H1 (cell line): ENCODE data around the gene TEKT3. TPM values are rescaled to one million over a fixed set of nuclear protein-coding genes. Genes with fewer than 3 reads are reported as not detected.

ENCODE experiments used
- CTCF ChIA-PET: fragments of 300-600 bp; sonication (Branson Sonifier 250); formaldehyde crosslinking; loops from one replicate; lab custom pipeline; 2021; ENCODE audit not compliant: partially characterized antibody; lab: Charles Lee
- POLR2A ChIA-PET: fragments of 300-600 bp; sonication (Branson Sonifier 250); formaldehyde crosslinking; loops from one replicate; lab custom pipeline; 2021; ENCODE audit warnings: inconsistent platforms; ENCODE audit not compliant: partially characterized antibody; lab: Charles Lee
- DNase-seq, 2 experiments: peaks; one replicate each; pipeline versions ENCODE4 v3.0.0 to v3.0.0-alpha.2; 2010 to 2022; ENCODE audit warnings: low spot score in 2 of 2, low read depth in 1 of 2, mixed read lengths in 1 of 2
- FAIRE-seq: peaks from 2 replicates; lab custom pipeline; 2011; peaks lifted over from hg19 to GRCh38; lab: Jason Lieb, UNC
- H2AFZ ChIP-seq: 2 replicates; pipeline ENCODE4 v1.8.1; 2012; ENCODE audit warnings: low read length, inconsistent platforms
- H2AK5ac ChIP-seq: 2 replicates; pipeline ENCODE4 v1.6.1; 2013; ENCODE audit warnings: low read depth, low read length
- H2BK120ac ChIP-seq: replicated peaks from 2 replicates; pipeline ENCODE3; 2013; ENCODE audit warnings: low read depth, low read length, inconsistent platforms
- H2BK12ac ChIP-seq: 2 replicates; pipeline ENCODE4 v1.6.1; 2013; ENCODE audit warnings: low read depth, low read length
- H2BK15ac ChIP-seq: 2 replicates; pipeline ENCODE4 v1.6.1; 2013; ENCODE audit warnings: low read length
- H2BK20ac ChIP-seq: 2 replicates; pipeline ENCODE4 v1.6.1; 2013; ENCODE audit warnings: low read length
- H2BK5ac ChIP-seq: 2 replicates; pipeline ENCODE4 v1.6.1; 2013; ENCODE audit warnings: low read depth, low read length
- H3K14ac ChIP-seq: 2 replicates; pipeline ENCODE4 v1.6.1; 2013; ENCODE audit warnings: inconsistent platforms; ENCODE audit not compliant: insufficient read length
- H3K18ac ChIP-seq: 2 replicates; pipeline ENCODE4 v1.6.1; 2013; ENCODE audit warnings: low read length; ENCODE audit errors: extremely low read depth
- H3K23ac ChIP-seq: 2 replicates; pipeline ENCODE4 v1.6.1; 2013; ENCODE audit warnings: inconsistent platforms; ENCODE audit not compliant: insufficient read length
- H3K23me2 ChIP-seq: 2 replicates; pipeline ENCODE4 v1.6.1; 2013; ENCODE audit warnings: low read depth, low read length
- H3K27ac ChIP-seq: 2 replicates; pipeline ENCODE4 v1.6.1; 2011; ENCODE audit warnings: low read depth, low read length, inconsistent platforms
- H3K27me3 ChIP-seq, 4 experiments: replicated peaks in 1 of 4; 1 replicate in 1 of 4; 2 replicates in 3 of 4; pipeline versions ENCODE4 v1.6.1 to v1.8.1; 2011 to 2013; ENCODE audit warnings: low read length in 3 of 4, mild to moderate bottlenecking in 3 of 4, inconsistent platforms in 2 of 4, mixed read lengths in 2 of 4, moderate library complexity in 1 of 4; ENCODE audit not compliant: control insufficient read depth in 3 of 4, insufficient read depth in 3 of 4; ENCODE audit errors: extremely low read depth in 1 of 4
- H3K36me3 ChIP-seq, 4 experiments: 2 replicates each; pipeline versions ENCODE4 v1.6.1 to v1.8.1; 2011 to 2013; ENCODE audit warnings: mild to moderate bottlenecking in 4 of 4, low read length in 3 of 4, moderate library complexity in 2 of 4, control low read depth in 1 of 4, inconsistent platforms in 1 of 4; ENCODE audit not compliant: insufficient read depth in 4 of 4, control insufficient read depth in 2 of 4
- H3K4ac ChIP-seq: replicated peaks from 2 replicates; pipeline ENCODE3; 2013; ENCODE audit warnings: low read length, low read depth, mixed read lengths, inconsistent platforms; ENCODE audit not compliant: insufficient read length
- H3K4me1 ChIP-seq, 4 experiments: replicated peaks in 1 of 4; 1 replicate in 1 of 4; 2 replicates in 3 of 4; pipeline versions ENCODE4 v1.6.1 to v1.8.1; 2011 to 2013; ENCODE audit warnings: low read length in 3 of 4, inconsistent platforms in 2 of 4, mixed read lengths in 1 of 4; ENCODE audit not compliant: insufficient read depth in 4 of 4, control insufficient read depth in 3 of 4
- H3K4me2 ChIP-seq, 2 experiments: 2 replicates each; pipeline versions ENCODE4 v1.6.1 to v1.8.1; 2011 to 2013; ENCODE audit warnings: low read depth in 2 of 2, low read length in 2 of 2, control low read depth in 1 of 2, inconsistent platforms in 1 of 2, mild to moderate bottlenecking in 1 of 2; ENCODE audit not compliant: insufficient read depth in 1 of 2
- H3K4me3 ChIP-seq, 4 experiments: fragments of 200-600, 300-600 bp in 1 of 4; sonication (generic), shearing (Covaris generic), sonication (Bioruptor Twin) in 1 of 4; 2 replicates each; pipeline versions ENCODE4 v1.5.1 to v1.8.1; 2011 to 2016; ENCODE audit warnings: low read length in 4 of 4, low read depth in 3 of 4, control low read depth in 2 of 4, inconsistent platforms in 2 of 4, mild to moderate bottlenecking in 2 of 4, mixed read lengths in 1 of 4, moderate library complexity in 1 of 4; ENCODE audit not compliant: insufficient read depth in 2 of 4; ENCODE audit errors: extremely low read depth in 1 of 4
- H3K56ac ChIP-seq: replicated peaks from 2 replicates; pipeline ENCODE3; 2013; ENCODE audit warnings: low read depth, mild to moderate bottlenecking, mixed read lengths, low read length, inconsistent platforms; ENCODE audit not compliant: insufficient read length
- H3K79me1 ChIP-seq: 2 replicates; pipeline ENCODE4 v1.6.1; 2013; ENCODE audit warnings: low read depth, low read length, control low read depth
- H3K79me2 ChIP-seq, 2 experiments: 2 replicates each; pipeline versions ENCODE4 v1.6.1 to v1.8.1; 2012 to 2013; ENCODE audit warnings: low read length in 2 of 2, mild to moderate bottlenecking in 2 of 2, inconsistent platforms in 1 of 2; ENCODE audit not compliant: insufficient read depth in 2 of 2, control insufficient read depth in 1 of 2
- H3K9ac ChIP-seq, 4 experiments: replicated peaks in 1 of 4; 1 replicate in 1 of 4; 2 replicates in 3 of 4; pipeline versions ENCODE4 v1.6.1 to v1.8.1; 2011 to 2013; ENCODE audit warnings: low read depth in 3 of 4, low read length in 3 of 4, control low read depth in 2 of 4, mild to moderate bottlenecking in 2 of 4, moderate library complexity in 2 of 4, inconsistent platforms in 1 of 4; ENCODE audit errors: extremely low read depth in 1 of 4
- H3K9me3 ChIP-seq, 2 experiments: 2 replicates each; pipeline versions ENCODE4 v1.6.1 to v1.8.1; 2012 to 2013; ENCODE audit warnings: mild to moderate bottlenecking in 2 of 2, moderate library complexity in 2 of 2, control low read depth in 1 of 2, inconsistent platforms in 1 of 2, low read depth in 1 of 2, low read length in 1 of 2, mixed read lengths in 1 of 2; ENCODE audit not compliant: insufficient read depth in 2 of 2
- H4K20me1 ChIP-seq, 2 experiments: replicated peaks in 1 of 2; 2 replicates each; pipeline versions ENCODE3 to v1.8.1; 2011 to 2013; ENCODE audit warnings: inconsistent platforms in 2 of 2, low read length in 2 of 2, mild to moderate bottlenecking in 1 of 2; ENCODE audit not compliant: insufficient read depth in 2 of 2, control insufficient read depth in 1 of 2
- H4K5ac ChIP-seq: 2 replicates; pipeline ENCODE4 v1.6.1; 2013; ENCODE audit warnings: low read length, low read depth, mixed read lengths, inconsistent platforms; ENCODE audit not compliant: insufficient read length
- H4K8ac ChIP-seq: 2 replicates; pipeline ENCODE4 v1.8.0; 2013; ENCODE audit warnings: mild to moderate bottlenecking, moderate library complexity, low read length, inconsistent platforms; ENCODE audit not compliant: insufficient read depth; ENCODE audit errors: extremely low read depth
- H4K91ac ChIP-seq: replicated peaks from 2 replicates; pipeline ENCODE3; 2013; ENCODE audit warnings: low read length, mixed read lengths, inconsistent platforms; ENCODE audit not compliant: insufficient read length
- ASH2L ChIP-seq: fragments of 200-600, 300-600 bp; sonication (generic); IDR thresholded peaks from one replicate; pipeline ENCODE4 v1.7.1; 2017; ENCODE audit warnings: low read length
- ATF3 ChIP-seq: IDR thresholded peaks from 2 replicates; pipeline ENCODE4 v1.6.1; 2011; ENCODE audit warnings: low read depth, mild to moderate bottlenecking, low read length; ENCODE audit not compliant: insufficient read depth
- BRCA1 ChIP-seq: IDR thresholded peaks from 2 replicates; pipeline ENCODE4 v1.6.1; 2012; ENCODE audit warnings: low read depth, low read length, improper control_type of control experiment
- EZH2 ChIP-seq: fragments of 200-600 bp; sonication (generic); IDR thresholded peaks from 2 replicates; pipeline ENCODE4 v1.7.1; 2012; ENCODE audit warnings: low read depth, mild to moderate bottlenecking, moderate library complexity, low read length, inconsistent platforms; ENCODE audit not compliant: severe bottlenecking
- MAX ChIP-seq: IDR thresholded peaks from 2 replicates; pipeline ENCODE4 v1.6.1; 2012; ENCODE audit warnings: inconsistent platforms
- PHF8 ChIP-seq: fragments of 200-600 bp; sonication (generic); conservative IDR thresholded peaks from 2 replicates; pipeline ENCODE4 v1.7.1; 2012; ENCODE audit warnings: low read depth, mild to moderate bottlenecking, inconsistent platforms, low read length, moderate library complexity
- POLR2A ChIP-seq, 2 experiments: IDR thresholded peaks; 1 replicate in 1 of 2; 2 replicates in 1 of 2; pipeline ENCODE4 v1.6.1; 2011; ENCODE audit warnings: low read depth in 2 of 2, low read length in 2 of 2, mild to moderate bottlenecking in 2 of 2; ENCODE audit errors: control extremely low read depth in 1 of 2
- RFX5 ChIP-seq: IDR thresholded peaks from 2 replicates; pipeline ENCODE4 v1.6.1; 2011; ENCODE audit warnings: low read depth, low read length, improper control_type of control experiment, borderline replicate concordance
- SIX5 ChIP-seq: IDR thresholded peaks from 2 replicates; pipeline ENCODE4 v1.6.1; 2011; ENCODE audit warnings: mild to moderate bottlenecking, low read depth, low read length
- SP1 ChIP-seq: IDR thresholded peaks from 2 replicates; pipeline ENCODE4 v1.6.1; 2011; ENCODE audit warnings: low read depth, low read length
- SP4 ChIP-seq: IDR thresholded peaks from 2 replicates; pipeline ENCODE4 v1.6.1; 2012; ENCODE audit warnings: low read length, inconsistent platforms
- WGBS, 2 experiments: shearing (Covaris generic) in 1 of 2; methylation state at CpG; one replicate each; pipeline versions ENCODE4 v1.1.6 to v1.1.7; 2013 to 2015; ENCODE audit warnings: low lambda C conversion rate in 2 of 2, mixed read lengths in 2 of 2, inconsistent platforms in 1 of 2, low coverage in 1 of 2, missing lambda C conversion rate in 1 of 2; ENCODE audit not compliant: insufficient replicate concordance in 2 of 2, insufficient coverage in 1 of 2, insufficient read length in 1 of 2; ENCODE audit errors: extremely low coverage in 1 of 2, missing lambda C conversion rate in 1 of 2; 5-methylcytosine and 5-hydroxymethylcytosine counted together
- polyA plus RNA-seq, 7 experiments: library from polyadenylated mRNA; depleted of rRNA in 3 of 7; stranded (reverse) in 5 of 7; unstranded in 2 of 7; fragments of >200 nt in 5 of 7; fragments of 200-250 nt in 2 of 7; gene quantifications; 1 replicate in 5 of 7; 2 replicates in 1 of 7; 4 replicates in 1 of 7; pipeline versions ENCODE4 v1.2.1 to v1.2.3, GENCODE V29; 2011 to 2013; ENCODE audit warnings: missing spikeins in 2 of 7, mixed read lengths in 2 of 7
- total RNA-seq: library from RNA; stranded (reverse); fragmentation: NEBNext Ultra II Directional; extraction: Animal tissue kit (Norgen Biotek cat#: 25700); gene quantifications from 2 replicates; pipeline ENCODE4 v1.2.1, GENCODE V29; 2021

Gene TEKT3
- total and polyA plus RNA-seq, 2 of the 8 experiments (the other 6 are each of a cell fraction or from before 2014, with no cell fraction given) = 2.2 to 2.9 TPM

- Histone ChIP-seq H2BK20ac (no peak overlapping the region), H2AK5ac (no peak overlapping the region), H3K4me2 (peak overlapping the region; percentile 56 to 100), H3K14ac (no peak overlapping the region), H3K79me2 (no peaks in the 10 kb centered on the region), H2BK15ac (no peak overlapping the region), H4K5ac (no peak overlapping the region), H3K56ac (no peak overlapping the region), H2BK5ac (no peak overlapping the region), H3K9ac (no peak overlapping the region), H3K79me1 (no peaks in the 10 kb centered on the region), H4K20me1 (peaks cover 0 to 4% of the 10 kb centered on the region in 2 experiments), H3K4me3 (peak overlapping the region; percentile 28 to 71 (median 64); a peak in 7 of 8 replicates), H3K23ac (no peak overlapping the region), H3K23me2 (peaks cover 22% of the 10 kb centered on the region), H2BK12ac (0 out of 2 replicates have a peak overlapping the region, but pooled peaks have one; percentile 50), H3K27me3 (peaks cover 42 to 71% (median 63%) of the 10 kb centered on the region in 4 experiments), H3K27ac (no peak overlapping the region), H2AFZ (peak overlapping the region; percentile 80), H4K91ac (no peak overlapping the region), H4K8ac (peak overlapping the region; percentile 22; the same call in 1 of the 2 replicates), H3K9me3 (no peaks in the 10 kb centered on the region), H3K18ac (peak overlapping the region; percentile 88), H3K4me1 (peaks cover 0 to 16% (median 4%) of the 10 kb centered on the region in 4 experiments; a peak in 5 of 7 replicates), H2BK120ac (no peak overlapping the region), H3K4ac (no peak overlapping the region), H3K36me3 (no peaks in the 10 kb centered on the region)
- ChIA-PET POLR2A (interaction anchor here (0.7 to 1.1 kb wide), 5 partner anchors 10 to 240 kb away, joined by 3 read pairs; no protein-coding TSS in a partner anchor), CTCF (interaction anchor here (0.7 to 7.3 kb wide), 22 partner anchors 10 to 247 kb away, joined by 3 to 69 read pairs (median 4); partner anchors contain the start of gene TEKT3)
- peak in 1 of 2 experiments; percentile 75 for DNase-seq
- 3% methylated on average over 60 of the region's 60 CpGs; no CpG with 5 or more reads in 1 of the 2 experiments for WGBS, 2 experiments
- FAIRE-seq = no peak
- TF ChIP-seq BRCA1 = no peak
- no peak for TF ChIP-seq SIX5
- no peak for TF ChIP-seq RFX5
- TF ChIP-seq MAX = peak; percentile 59; the same call in 1 of the 2 replicates
- TF ChIP-seq EZH2 = peak; percentile 77
- TF ChIP-seq ATF3 = no peak
- no peak for TF ChIP-seq PHF8
- no peak for TF ChIP-seq SP4
- TF ChIP-seq SP1 = no peak
- peak; percentile 13 for TF ChIP-seq ASH2L
- TF ChIP-seq POLR2A (IDR thresholded peaks at IDR 0.05; ENCODE audit: control extremely low read depth in 1 of 2, low read depth in 2 of 2, low read length in 2 of 2) = no peak
These were observed 78.8 kb downstream of the TEKT3 start for GRCh38 chr17:15262291-15263205.
